Subcutaneous adipose tissue (tissue), 4 donors: ENCODE results near the gene ZNF213. TPM values are rescaled to one million over a fixed set of nuclear protein-coding genes. Genes with fewer than 3 reads are reported as not detected.

Source experiments
- CTCF ChIP-seq: fragments of 450-650 bp; IDR thresholded peaks from one replicate; pipeline ENCODE4 v1.5.1; 2016; ENCODE audit warnings: low read depth, mild to moderate bottlenecking, control low read depth, antibody characterized with exemption, moderate library complexity
- small RNA-seq: library from RNA; depleted of rRNA; stranded (forward); fragments of <200 nt; gene quantifications from one replicate; pipeline ENCODE3, GENCODE V24; 2016
- total RNA-seq, 4 donors: library from RNA; depleted of rRNA; stranded (reverse); fragments of >200 nt; gene quantifications; one replicate each; pipeline ENCODE4 v1.1.0, GENCODE V29; 2016

Gene ZNF213
- total RNA-seq, 4 donors from 2014 or later = 1.1 to 13.4 (median 5.0) TPM

- no peak for TF ChIP-seq CTCF
These were observed 54.3 kb downstream of the ZNF213 start for GRCh38 chr16:3188925-3189825.

GRCh38 chr16:3189869-3190268 lies 55.0 kb downstream of the ZNF213 start:
- TF ChIP-seq CTCF = no peak

GRCh38 chr16:3190949-3191353 lies 56.1 kb downstream of the ZNF213 start:
- no peak for TF ChIP-seq CTCF

Small RNA genes lying within 50 kb of the gene (small RNA-seq; reads per million reads assigned to genes)
- gene RNU1-22P = not detected

Other genes with a start within 250 kb of the ZNF213 start
- gene FLYWCH1, start 223.1 kb upstream of the ZNF213 start, total RNA-seq = 10 to 100 TPM; 11.6 to 62.9 (median 18.7) TPM
- not detected for gene KREMEN2, start 170.8 kb upstream of the ZNF213 start, total RNA-seq
- gene PAQR4, start 165.7 kb upstream of the ZNF213 start, total RNA-seq = 1 to 10 TPM; 1.5 to 5.7 (median 3.8) TPM
- 1 to 10 TPM in 3 of 4 donors, not detected in 1; 1.5 to 2.0 (median 1.8) TPM for gene PKMYT1, start 154.6 kb upstream of the ZNF213 start, total RNA-seq
- gene CLDN9, start 122.1 kb upstream of the ZNF213 start, total RNA-seq = 1 to 10 TPM in 1 of 4 donors, not detected in 3; 1.3 TPM
- not detected for gene CLDN6, start 116.8 kb upstream of the ZNF213 start, total RNA-seq
- 10 to 100 TPM in 2 of 4 donors, 1 to 10 TPM in 2; 8.1 to 20.7 (median 13.5) TPM for gene TNFRSF12A, start 114.7 kb upstream of the ZNF213 start, total RNA-seq
- gene HCFC1R1, start 111.1 kb upstream of the ZNF213 start, total RNA-seq = 10 to 100 TPM; 17.8 to 30.9 (median 27.9) TPM
- 10 to 100 TPM; 10.8 to 17.2 (median 13.8) TPM for gene THOC6, start 111.0 kb upstream of the ZNF213 start, total RNA-seq
- gene BICDL2, start 98.1 kb upstream of the ZNF213 start, total RNA-seq = not detected
- under 1 TPM in 1 of 4 donors, not detected in 3; 0.57 TPM for gene MMP25, start 88.5 kb upstream of the ZNF213 start, total RNA-seq
- 10 to 100 TPM in 3 of 4 donors, 1 to 10 TPM in 1; 8.4 to 21.1 (median 13.1) TPM for gene IL32, start 69.4 kb upstream of the ZNF213 start, total RNA-seq
- not detected for gene ZSCAN10, start 35.7 kb upstream of the ZNF213 start, total RNA-seq
- gene ZNF205, start 22.4 kb upstream of the ZNF213 start, total RNA-seq = 10 to 100 TPM in 1 of 4 donors, 1 to 10 TPM in 3; 3.4 to 15.3 (median 7.6) TPM
- gene OR1F1, start 53.2 kb downstream of the ZNF213 start, total RNA-seq = not detected
- 1 to 10 TPM; 4.4 to 7.8 (median 5.9) TPM for gene ZNF200, start 100.1 kb downstream of the ZNF213 start, total RNA-seq
- gene MEFV, start 121.6 kb downstream of the ZNF213 start, total RNA-seq = 1 to 10 TPM; 3.0 to 7.7 (median 5.2) TPM
- gene ZNF263, start 148.5 kb downstream of the ZNF213 start, total RNA-seq = 10 to 100 TPM; 16.8 to 39.2 (median 28.7) TPM
- gene TIGD7, start 170.4 kb downstream of the ZNF213 start, total RNA-seq = 1 to 10 TPM; 3.6 to 7.3 (median 5.2) TPM
- gene ZNF75A, start 170.5 kb downstream of the ZNF213 start, total RNA-seq = 10 to 100 TPM; 14.8 to 25.4 (median 18.4) TPM
- under 1 TPM in 1 of 4 donors, not detected in 3; 0.44 TPM for gene OR2C1, start 220.9 kb downstream of the ZNF213 start, total RNA-seq